ENCODE results near the gene DCBLD2.

DCBLD2 gene

GRCh38 chr3:98856724-98857123, 44.8 kb downstream of the DCBLD2 start:
- H3K4me3 ChIP-seq (ENCODE audit: low read depth in 1 of 2, low read length in 1 of 2): no peak overlapping the region
- no peaks in the 10 kb centered on the region for H3K4me1 ChIP-seq (ENCODE audit: control insufficient read depth in 1 of 2, insufficient read depth in 1 of 2, low read depth in 1 of 2, low read length in 1 of 2)
- no peaks in the 10 kb centered on the region for H3K36me3 ChIP-seq
- H3K27ac ChIP-seq: no peak overlapping the region
- TF ChIP-seq CTCF (IDR thresholded peaks at IDR 0.05): no peak
- no peaks in the 10 kb centered on the region for H3K9me3 ChIP-seq
- H3K27me3 ChIP-seq: no peaks in the 10 kb centered on the region

- Histone ChIP-seq H3K27ac (no peak overlapping the region), H3K9me3 (no peaks in the 10 kb centered on the region), H3K4me1 (ENCODE audit: control insufficient read depth in 1 of 2, insufficient read depth in 1 of 2, low read depth in 1 of 2, low read length in 1 of 2) (no peaks in the 10 kb centered on the region), H3K27me3 (no peaks in the 10 kb centered on the region), H3K36me3 (no peaks in the 10 kb centered on the region), H3K4me3 (ENCODE audit: low read depth in 1 of 2, low read length in 1 of 2) (no peak overlapping the region)
- TF ChIP-seq CTCF (IDR thresholded peaks at IDR 0.05): no peak
These were observed 45.6 kb downstream of the DCBLD2 start for GRCh38 chr3:98855806-98856400.

GRCh38 chr3:98848108-98848507, 53.4 kb downstream of the DCBLD2 start:
- Histone ChIP-seq H3K27ac (no peak overlapping the region), H3K4me3 (ENCODE audit: low read depth in 1 of 2, low read length in 1 of 2) (no peak overlapping the region), H3K27me3 (no peaks in the 10 kb centered on the region), H3K4me1 (ENCODE audit: control insufficient read depth in 1 of 2, insufficient read depth in 1 of 2, low read depth in 1 of 2, low read length in 1 of 2) (no peaks in the 10 kb centered on the region), H3K9me3 (no peaks in the 10 kb centered on the region), H3K36me3 (no peaks in the 10 kb centered on the region)
- no peak for TF ChIP-seq CTCF (IDR thresholded peaks at IDR 0.05)

GRCh38 chr3:98846101-98846500, 55.4 kb downstream of the DCBLD2 start:
- Histone ChIP-seq H3K27ac (no peak overlapping the region), H3K4me1 (ENCODE audit: control insufficient read depth in 1 of 2, insufficient read depth in 1 of 2, low read depth in 1 of 2, low read length in 1 of 2) (no peaks in the 10 kb centered on the region), H3K27me3 (no peaks in the 10 kb centered on the region), H3K4me3 (ENCODE audit: low read depth in 1 of 2, low read length in 1 of 2) (no peak overlapping the region), H3K9me3 (no peaks in the 10 kb centered on the region), H3K36me3 (no peaks in the 10 kb centered on the region)
- no peak for TF ChIP-seq CTCF (IDR thresholded peaks at IDR 0.05)

GRCh38 chr3:98843266-98843959, 58.1 kb downstream of the DCBLD2 start:
- Histone ChIP-seq H3K9me3 (no peaks in the 10 kb centered on the region), H3K36me3 (no peaks in the 10 kb centered on the region), H3K27me3 (no peaks in the 10 kb centered on the region), H3K4me1 (ENCODE audit: control insufficient read depth in 1 of 2, insufficient read depth in 1 of 2, low read depth in 1 of 2, low read length in 1 of 2) (no peaks in the 10 kb centered on the region), H3K27ac (no peak overlapping the region), H3K4me3 (ENCODE audit: low read depth in 1 of 2, low read length in 1 of 2) (no peak overlapping the region)
- TF ChIP-seq CTCF (IDR thresholded peaks at IDR 0.05): no peak
